ENCODE results near the gene DCHS2. TPM values are rescaled to one million over a fixed set of nuclear protein-coding genes. Genes with fewer than 3 reads are reported as not detected.

Gene DCHS2, protein sequence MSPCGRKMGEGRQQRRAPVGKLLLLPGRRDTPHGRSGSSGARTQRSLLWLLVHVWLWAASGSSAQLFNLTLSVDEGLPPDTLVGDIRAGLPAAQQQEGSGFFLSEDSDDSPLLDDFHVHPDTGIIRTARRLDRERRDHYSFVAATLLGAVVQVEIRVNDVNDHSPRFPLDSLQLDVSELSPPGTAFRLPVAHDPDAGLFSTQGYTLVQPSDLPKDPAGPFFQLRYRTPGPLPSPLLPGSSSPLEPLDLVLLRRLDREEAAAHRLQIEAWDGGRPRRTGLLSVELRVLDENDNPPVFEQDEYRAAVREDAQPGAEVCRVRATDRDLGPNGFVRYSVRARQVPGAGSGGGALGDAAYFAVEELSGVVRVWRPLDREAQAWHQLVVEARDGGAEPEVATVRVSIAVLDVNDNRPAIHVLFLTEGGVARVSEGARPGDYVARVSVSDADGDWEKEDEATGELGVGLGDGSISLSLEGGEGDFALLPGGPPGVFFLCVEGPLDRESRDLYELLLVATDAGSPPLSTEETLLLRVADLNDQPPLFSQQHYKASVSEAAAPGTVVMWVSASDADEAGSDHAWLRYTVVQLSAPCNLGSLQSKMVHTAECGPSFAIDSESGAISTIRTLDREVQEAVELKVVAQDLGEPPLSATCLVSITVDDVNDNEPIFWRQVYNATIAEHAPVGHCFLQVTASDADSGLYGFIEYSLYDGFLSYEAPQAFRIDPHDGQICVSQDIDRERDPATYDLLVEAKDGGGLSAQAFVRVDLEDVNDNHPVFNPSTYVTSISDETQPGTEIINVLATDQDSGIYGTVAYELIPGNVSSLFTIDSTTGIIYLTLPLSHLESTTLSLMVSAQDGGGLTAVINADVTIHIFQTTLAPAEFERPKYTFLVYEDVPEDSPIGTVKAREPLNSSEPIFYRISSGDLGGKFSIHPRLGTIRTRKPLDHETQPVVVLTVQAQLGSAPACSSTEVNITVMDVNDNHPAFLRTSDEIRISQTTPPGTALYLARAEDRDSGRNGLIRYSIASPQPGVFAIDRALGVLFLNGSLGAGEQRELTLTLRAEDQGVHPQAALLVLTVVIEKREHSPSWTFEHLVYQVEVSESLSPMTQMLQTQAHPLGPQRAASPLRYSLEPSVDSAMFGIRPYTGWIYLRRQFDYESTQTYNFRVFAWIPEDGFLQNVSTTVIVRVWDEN (N-terminal part only)
- 3.7 TPM for total RNA-seq

- no peak for DNase-seq
Measured at GRCh38 chr4:154491341-154492271, at the start of gene DCHS2. TSS of gene DCHS2 (minus strand) at chr4:154491799. CDS start at chr4:154491355, 444 bp downstream.

DNA sequence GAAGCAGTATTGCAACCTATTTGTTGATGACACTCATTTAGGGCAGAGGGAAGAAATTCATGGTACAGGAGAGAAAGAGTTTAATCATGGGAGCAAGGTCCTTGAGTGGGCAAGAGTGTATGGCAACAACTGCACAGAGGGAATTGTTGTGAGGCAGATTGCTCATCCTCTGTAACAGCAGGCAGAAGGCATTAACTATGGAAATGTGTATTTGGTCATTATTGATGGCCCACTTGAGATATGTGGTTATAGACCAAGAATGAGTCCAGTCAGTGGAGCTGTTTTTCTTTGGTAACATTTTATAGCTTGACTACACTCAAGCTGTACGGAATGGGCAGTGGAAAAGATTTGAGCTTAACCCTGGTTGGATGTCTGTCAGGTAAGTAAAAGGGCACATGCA, 42.7 kb upstream of the DCHS2 start:
- DNase-seq, result no peak

- no peak for DNase-seq
Measured at GRCh38 chr4:154529728-154530519, 38.3 kb upstream of the DCHS2 start.

DNA sequence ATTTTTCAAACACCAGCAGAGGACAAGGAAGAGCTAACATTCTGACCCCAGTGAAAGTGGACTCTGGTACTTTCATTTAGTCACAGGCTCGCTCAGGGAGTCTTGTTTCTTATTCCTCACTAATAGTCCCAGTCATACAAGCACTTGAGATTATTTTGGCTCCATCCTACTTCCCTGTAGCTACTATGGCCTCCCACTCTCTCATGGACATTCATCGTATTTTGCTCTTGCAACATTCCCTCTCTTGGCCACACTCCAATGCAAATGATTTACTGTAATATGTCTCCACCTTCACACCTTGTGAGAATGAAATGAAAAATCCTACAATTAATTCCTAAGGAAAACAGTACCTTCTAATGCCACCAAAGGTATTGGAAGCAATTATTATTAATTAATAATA, 37.3 kb upstream of the DCHS2 start:
- DNase-seq, result no peak

GRCh38 chr4:154527308-154527707, 35.7 kb upstream of the DCHS2 start:
- no peak for DNase-seq

DNA sequence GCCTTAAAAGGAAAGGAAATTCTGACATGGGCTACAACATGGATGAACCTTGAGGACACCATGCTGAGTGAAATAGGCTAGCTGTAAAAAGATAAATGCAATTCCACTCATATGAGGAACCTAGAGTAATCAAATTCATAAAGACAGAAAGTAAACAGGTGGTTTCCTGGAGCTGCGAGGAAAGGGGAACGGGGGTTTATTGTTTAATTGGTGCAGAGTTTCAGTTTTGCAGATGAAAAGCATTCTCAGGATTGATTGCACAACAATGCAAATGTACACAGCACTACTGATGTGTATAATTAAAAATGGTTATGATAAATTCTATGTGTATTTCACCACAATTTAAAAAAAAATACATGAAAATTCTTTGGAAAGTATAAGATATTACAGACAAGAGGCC, 34.6 kb upstream of the DCHS2 start:
- DNase-seq, result no peak

DNA sequence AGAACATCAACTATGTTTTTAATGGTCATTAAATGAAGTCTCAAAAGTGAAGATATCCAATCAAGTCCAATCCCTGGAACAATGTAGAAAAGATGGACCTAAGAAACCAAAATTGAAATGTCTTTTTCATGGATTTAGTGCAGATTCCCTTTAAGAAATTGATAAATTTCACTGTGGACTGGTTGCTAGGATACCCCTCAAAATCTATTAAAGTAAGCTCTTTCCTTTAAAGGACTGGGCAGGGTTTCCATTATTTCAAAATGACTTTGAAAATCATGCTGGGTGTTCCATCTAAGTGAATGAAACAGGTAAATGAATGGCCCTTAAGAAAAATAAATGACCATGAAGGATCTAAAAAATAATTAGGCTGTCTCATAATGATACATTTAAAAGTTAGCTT, 30.0 kb upstream of the DCHS2 start:
- DNase-seq, result no peak

DNA sequence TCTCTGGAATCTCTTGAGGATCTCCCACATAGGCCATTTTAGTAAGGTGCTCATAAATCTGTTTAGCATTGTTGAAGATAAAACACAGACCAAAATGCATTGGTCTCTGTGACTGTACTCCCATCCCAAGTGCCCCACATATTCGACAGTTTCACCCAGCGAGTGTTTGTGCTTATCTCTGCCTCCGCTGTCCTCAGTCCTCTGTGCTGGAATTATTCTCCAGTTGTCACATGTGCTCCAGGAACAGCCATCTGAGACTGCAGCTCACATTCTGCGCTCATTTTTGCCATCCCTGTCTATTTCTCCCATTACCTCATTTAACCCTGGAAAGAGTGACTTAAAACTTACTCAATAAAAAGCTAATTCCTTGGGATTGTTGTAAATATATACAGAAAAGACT, 27.6 kb upstream of the DCHS2 start:
- no peak for DNase-seq

DNA sequence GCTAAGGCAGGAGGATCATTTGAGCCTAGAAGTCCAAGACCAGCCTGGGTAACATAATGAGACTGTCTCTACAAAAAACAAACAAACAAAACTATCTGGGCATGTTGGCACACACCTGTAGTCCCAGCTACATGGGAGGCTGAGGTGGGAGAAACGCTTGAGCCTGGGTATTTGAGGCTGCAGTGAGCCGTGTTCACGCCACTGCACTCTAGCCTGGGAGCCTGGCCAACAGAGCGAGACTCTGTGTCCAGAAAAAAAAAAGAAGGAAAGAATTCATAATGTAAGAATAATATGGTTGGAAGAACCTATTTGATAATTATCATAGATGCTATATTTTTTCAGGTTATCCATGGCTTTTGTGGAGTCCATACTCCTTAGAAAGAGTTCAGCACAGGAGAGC, 26.0 kb upstream of the DCHS2 start:
- DNase-seq, result no peak

DNA sequence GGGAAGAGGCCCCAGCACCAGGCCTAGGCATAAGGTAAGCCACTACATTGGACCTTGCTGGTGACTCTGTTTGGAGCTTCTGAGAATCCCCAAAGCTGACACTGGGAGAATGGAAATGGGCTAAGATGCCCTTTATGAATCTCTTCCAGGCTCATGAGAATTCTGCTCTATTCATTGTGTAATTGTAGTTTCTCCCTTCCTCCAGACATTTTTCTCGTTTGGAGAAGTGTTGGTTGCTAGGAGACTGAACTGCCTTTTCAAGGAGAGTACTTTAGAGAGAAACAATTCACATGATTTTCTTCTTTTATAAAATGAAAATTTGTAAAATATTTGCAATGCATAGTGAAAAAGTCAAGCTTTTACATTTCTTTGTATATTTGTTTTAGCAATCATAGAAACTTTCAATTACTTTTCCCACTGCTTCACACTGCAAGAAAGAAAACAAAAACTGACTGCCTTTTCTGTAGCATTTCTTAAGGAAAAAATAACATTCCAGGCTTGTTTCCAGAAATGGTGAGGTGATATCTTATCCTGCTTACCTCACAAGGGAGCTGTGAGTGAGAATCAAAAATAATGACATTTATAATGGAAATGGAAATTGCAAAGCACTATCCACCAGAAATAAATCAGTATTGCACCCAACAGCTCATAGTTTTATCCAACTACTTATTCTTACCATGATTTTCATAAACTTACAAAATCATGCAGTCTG, 24.9 kb upstream of the DCHS2 start:
- DNase-seq, result no peak

DNA sequence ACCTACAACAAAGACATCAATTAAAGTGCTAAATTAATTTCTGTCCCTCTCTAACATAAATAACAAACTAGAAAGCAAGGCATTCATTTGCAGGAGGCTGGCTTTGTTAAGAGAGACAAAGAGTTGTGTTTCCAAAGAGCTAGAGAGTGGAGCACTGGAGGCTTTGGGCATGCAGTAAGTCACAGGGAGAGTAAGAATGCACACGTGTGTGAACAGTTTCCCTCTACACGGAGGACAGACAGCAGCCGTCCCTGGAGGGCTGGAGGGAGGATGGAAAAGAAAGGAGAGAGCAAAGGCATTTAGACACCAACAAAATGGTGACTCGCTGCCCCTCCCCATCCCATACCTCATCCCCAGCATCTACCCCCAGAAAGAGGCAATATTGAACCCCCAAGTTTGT, 20.4 kb upstream of the DCHS2 start:
- no peak for DNase-seq

DNA sequence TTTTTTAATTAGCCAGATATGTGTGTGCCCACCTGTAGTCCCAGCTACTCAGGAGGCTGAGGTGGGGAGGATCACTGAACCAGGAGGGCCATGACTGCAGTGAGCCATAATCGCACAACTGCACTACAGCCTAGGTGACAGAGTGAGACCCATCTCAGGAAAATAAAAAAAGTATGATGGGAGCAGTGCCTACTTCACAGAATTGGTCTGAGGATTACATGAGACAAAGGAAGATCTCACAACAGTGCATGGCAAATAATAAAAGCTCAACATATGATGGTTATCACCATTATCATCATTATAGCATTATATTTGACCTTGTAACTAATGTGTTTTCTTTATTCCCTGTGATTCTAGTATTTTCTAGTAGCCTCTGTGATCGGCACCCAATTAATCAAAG, 19.9 kb upstream of the DCHS2 start:
- DNase-seq, result no peak

DNA sequence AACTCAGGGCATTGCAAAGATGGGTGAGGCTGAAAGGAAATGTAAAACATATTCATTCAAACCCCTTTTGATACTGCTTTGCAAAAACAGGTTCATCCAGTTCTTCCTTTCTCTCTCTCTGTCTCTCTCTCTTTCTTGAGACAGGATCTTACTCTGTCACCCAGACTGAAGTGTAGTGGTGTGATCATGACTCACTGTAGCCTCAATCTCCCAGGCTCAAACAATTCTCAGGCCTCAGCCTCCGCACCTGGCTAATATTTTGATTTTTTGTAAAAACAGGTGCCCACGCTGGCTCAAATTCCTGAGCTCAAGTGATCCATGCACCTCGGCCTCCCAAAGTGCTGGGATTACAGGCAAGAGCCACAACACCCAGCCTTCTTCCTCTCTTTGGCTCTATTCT, 15.6 kb upstream of the DCHS2 start:
- no peak for DNase-seq

DNA sequence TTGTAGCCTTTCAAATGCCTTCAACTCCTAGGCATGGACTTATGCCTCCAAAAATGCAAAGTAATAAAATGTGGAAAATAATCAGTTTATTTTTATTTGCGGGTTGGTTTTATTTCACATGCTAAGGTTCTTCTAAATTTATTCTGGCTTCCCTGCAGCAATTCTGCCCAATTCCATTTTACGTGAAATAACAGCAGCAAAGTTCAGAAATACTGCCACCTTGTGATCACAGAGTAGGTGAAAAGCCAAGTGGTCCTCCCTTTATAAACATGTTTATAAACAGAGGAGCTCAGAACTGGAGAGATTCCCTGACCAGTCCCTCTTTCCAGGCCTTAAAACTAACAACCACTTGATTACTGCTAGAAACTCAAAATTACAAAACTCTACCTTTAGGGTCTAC, 14.7 kb upstream of the DCHS2 start:
- DNase-seq, result no peak

DNA sequence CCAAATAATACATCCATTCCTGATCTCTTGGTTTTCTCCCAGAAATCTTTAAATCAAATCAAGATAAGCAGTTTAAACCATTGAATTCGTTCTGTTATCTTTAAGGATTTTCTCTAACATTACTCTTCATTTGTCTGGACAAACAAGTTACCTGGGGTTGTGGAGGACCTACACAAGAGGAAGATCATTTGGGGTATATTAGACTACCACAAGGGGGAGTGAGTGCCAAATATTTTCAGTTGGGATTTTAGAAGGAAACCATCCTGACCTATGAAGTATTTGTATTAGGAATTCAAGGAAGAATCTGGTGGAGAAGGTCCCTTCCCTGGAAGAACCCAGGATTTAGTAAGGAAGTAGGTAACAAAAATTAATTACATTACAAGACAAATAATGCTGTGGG, 12.0 kb upstream of the DCHS2 start:
- DNase-seq, result no peak

GRCh38 chr4:154502111-154502510, 10.5 kb upstream of the DCHS2 start:
- DNase-seq, result no peak

DNA sequence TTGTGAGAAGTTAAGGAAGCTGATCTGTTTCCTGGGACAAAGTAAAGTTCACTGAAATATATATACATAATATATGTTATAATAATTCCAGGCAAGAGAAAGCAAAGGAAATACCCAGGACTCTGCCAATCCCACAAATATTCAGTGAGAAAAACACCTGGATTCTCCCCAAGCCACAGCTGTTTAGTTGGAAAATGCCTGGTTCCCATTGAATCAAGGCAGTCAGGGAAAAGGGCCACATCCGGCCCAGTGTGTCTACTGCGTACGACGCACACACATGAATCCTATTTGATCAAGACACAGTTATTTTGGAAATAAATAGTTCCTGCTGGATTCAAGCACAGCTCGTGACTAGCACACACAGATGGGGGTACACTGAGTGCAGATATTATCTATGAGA, 6.3 kb upstream of the DCHS2 start:
- DNase-seq, result no peak

DNA sequence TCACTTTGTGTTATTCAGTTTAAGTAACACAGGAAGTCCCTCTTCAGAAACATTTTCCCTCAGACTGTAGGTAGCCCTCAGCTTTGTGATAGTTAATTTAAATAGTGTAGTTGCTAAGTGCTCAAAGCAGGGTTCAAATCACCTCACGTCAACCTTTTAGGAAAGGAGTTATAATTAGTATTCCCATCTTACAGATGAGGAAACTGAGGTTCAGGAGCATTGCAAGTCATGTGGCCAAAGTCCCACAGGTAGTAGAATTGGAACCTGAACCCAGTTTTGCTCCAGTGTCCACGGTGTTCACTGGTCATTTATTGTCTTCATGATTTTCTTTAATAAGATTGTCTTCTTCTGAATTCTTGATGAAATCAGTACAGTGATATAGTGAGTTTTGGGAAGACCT, 4.3 kb upstream of the DCHS2 start:
- no peak for DNase-seq

- DNase-seq, result no peak
Measured at GRCh38 chr4:154492288-154492687, 689 bp upstream of the DCHS2 start.

Measured in occipital lobe (tissue), 2 donors.